ENCODE data around the gene KLHL22.

The KLHL22 gene

DNA sequence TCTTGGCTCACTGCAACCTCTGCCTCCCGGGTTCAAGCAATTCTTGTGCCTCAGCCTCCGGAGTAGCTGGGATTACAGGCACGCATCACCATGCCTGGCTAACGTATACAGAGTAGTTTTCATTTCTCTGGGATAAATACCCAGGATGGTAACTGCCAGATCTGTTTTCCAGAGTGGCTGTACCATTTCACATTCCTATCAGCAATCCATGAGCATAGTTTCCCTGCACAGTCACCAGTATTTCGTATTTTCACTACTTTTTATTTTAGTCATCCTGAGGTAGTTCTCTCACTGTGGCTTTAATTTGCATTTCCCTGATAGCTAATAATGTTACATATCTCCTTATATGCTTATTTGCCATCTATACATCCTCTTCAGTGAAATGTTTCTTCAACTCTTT is 47.0 kb downstream of the KLHL22 start:
- TF ChIP-seq, protein P1, sequence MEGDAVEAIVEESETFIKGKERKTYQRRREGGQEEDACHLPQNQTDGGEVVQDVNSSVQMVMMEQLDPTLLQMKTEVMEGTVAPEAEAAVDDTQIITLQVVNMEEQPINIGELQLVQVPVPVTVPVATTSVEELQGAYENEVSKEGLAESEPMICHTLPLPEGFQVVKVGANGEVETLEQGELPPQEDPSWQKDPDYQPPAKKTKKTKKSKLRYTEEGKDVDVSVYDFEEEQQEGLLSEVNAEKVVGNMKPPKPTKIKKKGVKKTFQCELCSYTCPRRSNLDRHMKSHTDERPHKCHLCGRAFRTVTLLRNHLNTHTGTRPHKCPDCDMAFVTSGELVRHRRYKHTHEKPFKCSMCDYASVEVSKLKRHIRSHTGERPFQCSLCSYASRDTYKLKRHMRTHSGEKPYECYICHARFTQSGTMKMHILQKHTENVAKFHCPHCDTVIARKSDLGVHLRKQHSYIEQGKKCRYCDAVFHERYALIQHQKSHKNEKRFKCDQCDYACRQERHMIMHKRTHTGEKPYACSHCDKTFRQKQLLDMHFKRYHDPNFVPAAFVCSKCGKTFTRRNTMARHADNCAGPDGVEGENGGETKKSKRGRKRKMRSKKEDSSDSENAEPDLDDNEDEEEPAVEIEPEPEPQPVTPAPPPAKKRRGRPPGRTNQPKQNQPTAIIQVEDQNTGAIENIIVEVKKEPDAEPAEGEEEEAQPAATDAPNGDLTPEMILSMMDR (IDR thresholded peaks at IDR 0.05; ENCODE audit: low read depth, low read length), result no peak
- no peak for DNase-seq (ENCODE audit: extremely low read depth, low read depth)

DNA sequence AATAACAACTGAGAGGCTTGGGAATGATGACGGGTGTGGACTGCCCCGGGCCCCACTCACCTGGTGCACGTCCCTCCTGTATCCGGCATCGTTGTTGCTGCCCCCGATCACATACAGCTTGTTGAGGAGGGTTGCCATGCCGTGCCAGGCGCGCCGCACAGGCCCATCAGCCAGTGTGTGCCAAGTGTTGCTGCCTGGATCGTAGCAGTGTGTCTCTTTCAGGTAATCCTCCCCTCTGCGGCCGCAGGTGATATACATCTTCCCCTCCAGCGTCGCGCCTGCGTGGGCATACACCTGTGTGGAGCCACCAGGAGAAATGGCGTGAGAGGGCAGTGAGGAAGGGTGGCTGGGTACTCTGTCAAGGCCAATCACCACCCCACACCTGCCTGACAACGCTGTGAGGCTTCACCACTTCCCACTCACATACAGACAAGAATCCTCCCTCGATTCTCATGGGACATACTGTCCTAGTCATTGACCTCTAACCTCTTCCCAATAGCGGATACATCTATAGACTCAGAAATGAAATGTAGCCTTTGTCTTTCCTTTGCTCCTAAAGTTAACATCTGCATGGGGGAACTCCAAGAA is 49.1 kb downstream of the KLHL22 start:
- DNase-seq (ENCODE audit: extremely low read depth, low read depth), result no peak
- TF ChIP-seq, protein P1 (IDR thresholded peaks at IDR 0.05; ENCODE audit: low read depth, low read length), result no peak

DNA sequence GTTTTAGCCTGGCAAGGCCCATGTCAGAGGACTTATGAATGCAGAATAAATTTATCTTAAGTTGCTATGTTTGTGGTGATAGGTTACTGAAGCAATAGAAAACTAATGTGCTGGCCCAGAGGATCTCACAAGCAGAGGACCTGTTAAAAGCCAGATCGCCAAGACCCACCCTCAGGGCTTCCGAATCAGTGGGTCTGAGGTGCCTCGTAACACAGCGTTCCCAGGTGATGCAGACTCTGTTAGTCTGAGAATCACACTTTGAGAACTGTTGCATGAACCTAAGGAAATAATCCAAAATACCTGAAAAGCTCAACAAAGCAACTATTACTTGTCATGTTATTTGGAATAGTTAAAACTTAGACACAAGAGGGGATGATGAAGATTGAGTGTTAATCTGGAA is 51.3 kb downstream of the KLHL22 start:
- TF ChIP-seq, protein P1 (IDR thresholded peaks at IDR 0.05; ENCODE audit: low read depth, low read length), result no peak
- no peak for DNase-seq (ENCODE audit: extremely low read depth, low read depth)

DNA sequence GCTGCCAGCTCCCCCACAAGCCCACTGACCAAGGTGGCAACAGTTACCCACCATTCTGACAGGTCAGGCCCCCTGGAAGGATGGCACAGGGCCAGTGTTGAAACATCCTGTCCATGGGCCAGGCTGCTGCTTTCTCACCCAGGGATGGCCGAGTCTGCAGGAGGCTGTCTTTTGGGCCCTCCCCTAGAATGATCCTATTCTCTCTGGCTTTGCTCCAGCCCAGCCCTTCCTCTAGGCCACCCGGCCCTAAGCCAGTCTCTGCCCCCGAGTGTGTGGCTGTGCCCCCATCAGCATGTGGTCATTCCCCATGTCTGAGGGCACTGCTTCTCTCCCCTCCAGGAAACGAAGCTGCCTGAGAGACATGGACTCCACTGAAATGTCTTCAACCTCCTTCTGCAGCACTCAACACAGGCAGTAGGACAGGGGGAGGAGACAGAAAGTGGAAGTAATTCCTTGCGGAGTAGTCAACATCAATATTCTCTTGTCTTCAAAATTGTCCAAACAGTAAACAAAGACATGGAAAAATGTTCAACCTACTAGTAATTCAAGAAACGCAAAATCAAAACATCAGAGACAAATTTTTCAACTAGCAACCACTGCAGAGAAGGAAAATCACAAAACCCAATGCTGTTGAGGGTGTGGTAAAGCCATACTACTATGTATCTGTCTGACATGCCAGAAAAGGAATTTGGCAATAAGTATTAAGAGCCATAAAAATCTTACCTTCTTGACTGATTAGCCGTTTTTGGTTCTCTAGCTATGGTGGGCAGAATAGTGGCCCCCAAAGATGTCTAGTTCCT is 52.9 kb downstream of the KLHL22 start:
- TF ChIP-seq, protein P1 (IDR thresholded peaks at IDR 0.05; ENCODE audit: low read depth, low read length), result no peak
- DNase-seq (ENCODE audit: extremely low read depth, low read depth), result no peak

DNA sequence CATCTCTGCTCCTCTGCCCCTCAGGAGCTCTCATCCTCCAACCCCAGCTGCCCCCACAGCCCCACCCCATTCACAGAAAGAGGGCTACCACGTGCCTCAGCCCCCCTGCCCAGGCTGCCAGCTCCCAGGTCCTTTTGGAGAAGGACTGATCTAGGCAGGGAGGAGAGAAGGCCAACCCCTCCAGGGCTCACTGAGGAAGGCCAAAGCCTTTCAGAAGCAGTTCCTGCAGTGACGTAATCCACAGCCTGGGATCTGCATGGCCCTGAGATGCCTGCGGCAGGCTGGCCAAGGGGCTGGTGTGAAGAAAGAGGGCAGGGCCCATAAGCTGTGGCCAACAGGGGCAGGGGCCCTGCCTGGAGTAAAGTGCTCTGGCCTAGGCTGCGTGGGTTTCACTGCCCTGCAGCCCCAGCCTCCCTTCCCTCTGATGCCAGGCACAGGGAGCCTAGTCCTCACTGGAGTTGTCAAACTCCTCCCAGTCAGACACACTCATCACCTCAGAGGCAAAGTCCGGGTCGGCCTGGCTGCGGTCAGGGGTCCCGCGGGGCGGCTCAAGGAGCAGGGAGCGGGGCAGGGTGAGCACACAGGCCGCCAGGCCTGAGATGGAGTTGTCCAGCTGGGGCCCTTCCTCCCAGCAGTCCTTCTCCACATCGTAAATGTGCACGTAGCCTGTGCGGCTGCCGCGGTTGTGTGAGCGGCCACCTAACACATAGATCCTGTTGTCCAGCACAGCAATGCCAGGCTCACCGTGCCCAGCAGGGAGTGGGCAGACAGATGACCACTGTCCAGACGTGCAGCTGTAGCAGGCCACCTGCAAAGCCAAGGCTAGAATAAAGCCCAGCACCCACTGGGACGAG is 53.7 kb downstream of the KLHL22 start:
- DNase-seq (ENCODE audit: extremely low read depth, low read depth), result no peak
- TF ChIP-seq, protein P1 (IDR thresholded peaks at IDR 0.05; ENCODE audit: low read depth, low read length), result no peak

DNA sequence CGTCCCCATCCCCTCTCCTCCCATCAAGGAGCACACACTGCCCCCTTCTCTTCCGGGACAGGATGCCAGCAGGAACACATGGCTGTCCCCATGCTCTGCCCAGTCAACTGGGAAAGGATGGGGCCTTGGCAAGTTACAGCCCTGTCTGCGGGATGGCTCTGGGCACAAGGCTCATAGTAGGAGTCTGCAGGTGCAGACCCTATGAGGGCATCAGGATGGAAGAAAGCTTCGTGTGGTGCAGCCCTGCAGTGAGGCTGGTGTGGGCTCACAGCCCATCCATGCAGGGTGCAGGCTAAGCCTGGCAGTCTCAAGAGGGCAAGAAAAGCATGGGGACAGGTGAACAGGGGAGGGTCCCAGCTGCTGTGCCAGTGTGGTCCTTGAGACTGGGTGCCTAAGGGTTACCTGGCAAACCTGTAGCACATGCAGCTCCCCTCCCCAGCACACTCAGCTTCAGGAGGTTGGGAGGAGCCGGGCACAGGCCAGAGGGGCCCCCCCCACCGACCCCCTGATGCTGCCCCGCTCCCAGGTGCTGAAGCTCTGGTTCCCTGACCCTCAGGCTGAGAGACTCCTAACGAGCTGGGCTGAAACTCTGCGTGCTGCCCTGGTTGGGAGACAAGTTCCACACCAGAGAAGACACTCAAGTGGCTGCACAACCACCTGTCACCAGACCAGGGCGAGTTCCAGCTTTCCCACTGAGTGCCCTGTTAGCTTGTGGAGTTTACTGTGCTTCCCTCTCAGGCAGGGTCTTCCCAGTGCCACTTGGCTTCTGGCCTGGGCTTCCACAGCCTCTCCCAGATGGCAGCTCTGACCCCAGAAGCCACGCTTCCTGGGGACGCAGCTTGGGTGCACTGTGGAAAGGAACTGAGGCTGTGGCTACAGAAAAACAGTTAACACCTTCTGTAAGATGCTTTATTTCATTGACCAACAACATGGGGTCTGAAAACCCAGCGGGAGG is 54.7 kb downstream of the KLHL22 start:
- TF ChIP-seq, protein P1 (IDR thresholded peaks at IDR 0.05; ENCODE audit: low read depth, low read length), result no peak
- no peak for DNase-seq (ENCODE audit: extremely low read depth, low read depth)
